Activated T-cell treated with anti-CD3 and anti-CD28 coated beads, Interleukin-2, amount 50 U/mL, for 48 hours (primary cell): ENCODE measurements around the gene BICD2.

ENCODE experiments used
- DNase-seq, 2 experiments: peaks; one replicate each; pipeline ENCODE4 v3.0.0-alpha.2; 2020

Gene BICD2

DNA sequence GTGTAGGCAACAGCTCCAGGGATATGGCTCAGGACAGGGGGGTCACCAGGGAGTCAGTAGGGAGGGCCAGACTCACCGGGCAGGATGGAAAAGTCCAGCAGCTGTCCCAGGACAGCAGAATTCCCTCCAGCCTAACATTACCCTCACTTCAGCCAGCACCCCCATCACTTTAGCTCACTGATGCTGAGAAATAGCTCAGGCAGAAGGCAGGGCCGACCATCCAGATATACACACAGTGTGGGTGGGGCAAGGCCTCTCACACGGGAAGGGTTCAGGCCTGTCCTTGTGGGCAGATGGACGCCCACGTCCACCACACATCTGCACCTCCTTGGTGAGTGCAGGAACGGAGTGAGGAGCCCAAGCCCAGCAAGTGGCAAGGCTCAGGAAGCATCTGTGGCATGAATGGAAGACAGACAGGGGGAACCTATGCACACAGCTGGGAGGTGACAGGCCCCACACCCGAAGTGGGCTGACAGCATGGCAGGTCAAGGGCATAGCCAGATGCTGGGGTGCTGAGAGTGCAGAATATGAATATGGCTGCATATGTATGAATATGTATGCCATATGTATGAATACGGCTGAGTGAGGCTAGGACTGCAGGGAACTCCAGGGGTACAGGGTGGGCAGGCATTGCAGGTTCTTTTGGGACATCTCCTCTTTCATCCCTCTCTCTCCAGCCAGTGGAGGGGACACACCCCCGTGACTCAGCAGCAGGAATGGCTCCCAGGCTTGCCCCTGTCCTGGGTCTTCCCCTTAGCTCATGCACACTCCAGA is 17.0 kb downstream of the BICD2 start:
- DNase-seq = no peak

DNA sequence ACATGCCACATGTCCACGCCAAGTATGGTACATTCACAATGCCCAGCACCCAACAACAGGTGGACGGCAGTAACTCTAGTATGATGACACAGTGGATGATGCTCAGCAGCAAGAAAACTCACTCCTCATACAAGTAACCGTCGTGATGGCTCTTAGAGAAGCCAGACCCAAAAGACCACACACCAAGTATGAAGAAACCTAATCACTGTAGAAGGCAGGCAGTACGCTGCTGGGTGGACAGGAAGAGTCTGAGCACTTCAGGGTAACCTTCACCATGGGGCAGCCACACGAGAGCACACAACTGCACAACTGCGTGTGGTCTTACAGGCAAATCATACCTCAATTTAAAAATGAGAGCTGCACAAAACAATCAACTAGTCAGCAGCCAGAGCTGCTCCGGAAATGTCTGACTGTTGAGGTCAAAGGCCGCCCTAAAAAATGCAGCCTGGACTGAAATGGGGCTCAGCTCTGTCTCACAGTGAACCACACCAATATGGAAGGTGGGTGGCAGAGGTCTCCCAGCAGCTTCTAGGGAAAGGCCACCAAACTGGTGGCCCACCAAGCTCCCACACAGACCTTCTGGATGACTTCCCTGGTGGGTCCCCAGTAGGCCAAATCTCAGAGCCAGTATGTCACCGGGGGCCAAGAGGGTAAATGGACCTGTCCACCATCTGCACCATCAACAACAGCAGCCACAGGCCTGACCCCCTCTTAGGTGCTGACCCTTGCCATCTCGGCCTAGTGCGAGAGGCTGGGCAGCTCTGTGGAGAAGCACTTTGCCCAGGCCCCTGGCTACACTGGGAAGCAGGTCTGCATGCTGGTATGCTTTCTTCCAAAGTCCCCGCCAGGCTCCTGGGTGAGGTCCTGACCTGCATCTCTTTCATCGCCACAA is 17.8 kb downstream of the BICD2 start:
- no peak for DNase-seq

DNA sequence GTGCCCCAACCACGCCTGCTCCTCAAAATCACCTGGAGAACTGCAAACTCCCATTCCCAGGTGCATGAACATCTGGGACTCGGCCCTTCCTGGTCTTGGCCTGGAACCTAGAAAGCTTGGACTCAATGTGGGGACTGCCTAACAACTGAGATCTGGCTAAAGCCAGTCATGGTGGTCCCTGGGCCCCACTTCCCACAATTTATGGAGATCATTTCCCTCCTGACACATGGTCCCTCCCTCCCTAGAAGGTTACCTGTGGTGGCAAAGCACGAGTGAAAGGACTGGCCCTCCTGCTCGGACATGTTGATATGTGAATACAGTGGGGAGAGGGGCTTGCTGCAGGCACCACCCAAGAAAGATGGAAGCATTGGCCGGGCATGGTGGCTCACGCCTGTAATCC is 18.8 kb downstream of the BICD2 start:
- DNase-seq = no peak

DNA sequence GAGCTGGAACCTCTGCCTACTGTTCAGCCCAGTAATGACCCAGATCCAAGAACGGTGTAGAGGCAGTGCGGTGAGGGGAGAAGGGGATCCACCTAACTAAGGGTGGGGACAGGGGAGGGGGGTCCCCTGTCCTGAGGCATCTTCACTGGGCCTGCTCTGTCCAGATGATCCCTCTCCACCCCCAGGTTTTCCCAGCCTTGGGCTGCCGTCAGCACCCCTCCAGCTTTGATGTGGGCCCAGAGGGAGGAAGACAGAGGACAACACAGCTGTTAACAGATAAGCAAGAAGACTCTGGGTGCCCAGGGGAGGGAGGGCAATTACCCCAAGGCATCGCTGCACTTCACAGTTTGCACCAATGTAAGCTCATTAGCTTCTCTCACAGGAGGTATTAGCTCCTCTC is 19.3 kb downstream of the BICD2 start:
- DNase-seq = no peak

DNA sequence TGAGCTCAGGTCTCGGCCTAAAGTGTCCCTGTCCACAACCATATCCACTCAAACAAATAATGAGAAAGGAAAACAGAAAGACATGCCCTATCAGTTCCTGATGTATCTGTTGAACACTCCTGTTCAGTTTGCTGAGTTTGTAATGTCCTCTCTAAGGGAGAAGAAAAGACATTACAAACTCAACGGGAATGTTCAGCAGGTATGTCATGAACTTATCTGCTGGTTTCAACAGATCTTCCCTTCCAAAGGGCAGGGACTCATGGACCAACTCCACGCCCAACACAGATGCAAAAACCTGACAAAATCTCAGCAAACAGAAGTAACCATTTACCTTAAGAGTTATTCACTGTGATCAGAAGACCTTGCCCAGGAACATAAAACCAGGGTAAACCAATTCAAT is 23.7 kb downstream of the BICD2 start:
- DNase-seq = no peak

DNA sequence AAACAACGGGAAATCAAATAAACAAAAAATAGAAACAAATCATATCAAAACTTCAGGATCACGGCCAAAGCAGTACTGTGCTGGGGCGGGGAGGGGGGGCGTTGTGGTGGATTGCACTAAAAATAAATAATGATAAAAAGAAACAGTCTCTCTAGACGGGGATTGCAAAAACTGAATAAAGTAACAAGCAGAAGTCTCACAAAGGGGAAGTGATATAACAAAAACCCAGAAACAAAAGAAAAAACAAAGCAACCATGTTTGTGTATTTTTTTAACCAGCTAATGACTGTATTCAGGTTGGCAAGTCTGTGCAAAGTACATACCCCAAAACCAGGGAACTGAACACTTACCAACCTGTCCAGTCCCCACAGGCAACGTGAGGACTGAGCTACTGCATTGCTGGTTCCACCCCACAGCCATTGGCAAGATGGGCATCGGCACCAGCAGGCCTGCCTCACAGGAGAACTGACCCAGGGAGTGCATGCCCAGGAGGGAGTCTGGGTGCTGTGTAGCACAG is 24.1 kb downstream of the BICD2 start:
- DNase-seq = no peak

DNA sequence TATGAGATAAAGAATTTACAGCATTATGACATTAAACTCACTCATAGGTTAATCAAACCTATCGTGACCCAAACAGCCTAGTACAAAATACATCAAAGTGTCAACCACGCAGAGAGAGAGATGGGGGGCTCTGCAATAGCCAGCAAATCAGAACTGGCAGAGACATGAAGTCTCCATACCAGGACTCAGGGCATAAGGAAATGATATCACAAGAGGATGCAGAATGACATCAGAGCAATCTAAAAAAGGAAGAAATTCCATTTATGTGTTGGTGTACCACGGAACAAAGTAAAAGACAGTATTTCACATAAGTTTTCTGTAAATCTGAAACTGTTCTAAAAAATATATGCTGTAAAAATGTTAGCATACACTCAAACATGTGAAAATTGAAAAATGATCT is 24.6 kb downstream of the BICD2 start:
- DNase-seq = no peak

DNA sequence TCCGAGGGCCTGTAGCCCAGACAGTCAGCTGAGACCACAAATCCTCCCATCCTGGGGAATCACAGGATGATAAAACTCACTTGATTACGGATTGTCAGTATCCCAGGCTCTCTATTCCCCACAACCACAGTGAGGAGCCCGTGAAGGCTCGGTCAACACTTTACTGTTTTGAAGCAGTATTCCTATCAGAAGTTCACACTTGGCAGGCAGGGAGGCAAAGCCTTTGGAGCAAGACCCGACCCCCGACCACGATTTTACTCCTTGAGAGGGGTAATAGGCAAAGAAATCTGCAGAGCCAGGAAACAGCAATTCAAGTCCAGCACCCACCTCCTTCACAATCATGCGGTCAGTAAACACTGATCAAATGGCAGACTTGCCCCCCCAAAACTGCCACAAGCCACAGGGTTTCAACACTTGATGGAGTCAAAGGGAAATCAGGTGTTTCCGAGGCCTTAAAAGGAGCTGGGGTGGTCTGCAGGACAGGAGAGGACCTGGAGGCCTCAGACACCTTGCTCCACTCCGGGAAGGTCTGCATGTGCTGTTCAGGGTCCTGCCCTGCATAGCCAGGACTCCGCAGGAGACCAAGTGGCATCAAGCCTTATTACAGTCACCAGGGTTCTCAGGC is 25.2 kb downstream of the BICD2 start:
- DNase-seq = no peak

DNA sequence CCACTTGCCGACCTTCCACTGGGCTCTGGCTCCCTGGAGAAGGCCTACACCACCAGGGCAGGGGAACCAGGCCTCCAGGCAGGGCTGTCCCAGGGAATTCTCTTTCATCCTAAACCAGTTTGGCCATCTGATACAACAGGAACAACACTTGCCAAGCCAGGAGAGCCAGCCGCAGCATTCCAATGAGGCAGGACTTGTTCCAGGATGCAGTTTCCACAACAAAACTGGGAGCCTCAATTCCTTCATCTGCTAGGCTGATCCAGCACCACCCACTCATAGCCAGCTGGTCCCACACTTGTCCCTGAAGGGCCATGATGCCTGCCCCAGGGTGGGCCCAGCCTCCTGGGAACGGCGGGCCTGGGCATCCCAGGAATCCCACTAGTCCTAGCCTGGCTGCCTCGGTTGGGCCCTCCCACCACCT is 26.0 kb downstream of the BICD2 start:
- no peak for DNase-seq

DNA sequence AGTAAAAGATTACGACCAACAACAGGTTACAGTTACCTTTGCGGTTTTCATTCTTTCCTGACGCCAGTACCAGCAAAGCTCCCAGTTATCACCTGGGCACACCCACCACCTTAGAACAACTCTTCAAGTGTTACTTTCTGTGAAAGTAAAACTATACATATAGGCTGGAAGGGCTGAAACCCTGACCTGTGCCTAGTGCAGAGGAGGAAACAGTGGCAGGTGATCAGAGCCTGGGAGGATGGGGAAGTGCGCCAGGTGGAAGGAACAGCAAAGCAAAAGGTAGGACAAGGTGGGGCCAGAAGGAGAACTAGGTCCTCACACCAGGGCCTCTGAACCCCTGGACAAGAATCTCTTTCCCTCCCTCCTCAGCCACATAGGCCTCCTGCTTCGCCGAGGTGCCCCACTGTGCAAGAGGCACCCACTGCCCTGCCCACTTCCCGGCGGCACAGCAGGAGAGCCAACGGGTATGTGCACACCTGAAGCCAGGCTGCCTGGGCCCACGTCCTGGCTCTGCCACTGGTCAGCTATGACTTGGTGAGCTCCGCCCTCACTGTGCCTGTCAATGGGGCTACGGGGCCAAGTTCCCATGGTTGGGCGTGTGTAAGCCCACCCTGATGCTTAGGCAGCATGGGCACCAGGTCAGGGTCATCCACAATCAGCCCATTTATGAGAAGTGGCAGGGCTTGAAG is 26.9 kb downstream of the BICD2 start:
- DNase-seq = no peak

DNA sequence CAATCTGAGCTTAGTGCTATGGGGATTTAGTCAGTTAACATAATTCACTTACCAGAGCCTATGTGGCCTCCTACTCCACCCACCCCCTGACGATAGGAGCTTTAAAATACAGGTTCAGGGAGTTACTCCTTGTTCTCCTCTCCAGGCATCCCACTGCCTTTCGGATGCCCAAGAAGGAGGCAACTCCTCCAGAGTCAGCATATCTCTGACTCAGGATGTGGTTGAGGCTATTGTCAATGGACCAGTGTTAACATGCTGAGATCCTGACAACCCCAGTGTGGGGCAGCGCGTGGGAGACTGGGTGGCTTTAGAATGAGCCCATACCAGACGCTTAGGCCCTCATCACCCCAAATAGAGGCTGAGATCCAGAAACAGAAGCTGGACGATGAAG is 27.4 kb downstream of the BICD2 start:
- DNase-seq = no peak

DNA sequence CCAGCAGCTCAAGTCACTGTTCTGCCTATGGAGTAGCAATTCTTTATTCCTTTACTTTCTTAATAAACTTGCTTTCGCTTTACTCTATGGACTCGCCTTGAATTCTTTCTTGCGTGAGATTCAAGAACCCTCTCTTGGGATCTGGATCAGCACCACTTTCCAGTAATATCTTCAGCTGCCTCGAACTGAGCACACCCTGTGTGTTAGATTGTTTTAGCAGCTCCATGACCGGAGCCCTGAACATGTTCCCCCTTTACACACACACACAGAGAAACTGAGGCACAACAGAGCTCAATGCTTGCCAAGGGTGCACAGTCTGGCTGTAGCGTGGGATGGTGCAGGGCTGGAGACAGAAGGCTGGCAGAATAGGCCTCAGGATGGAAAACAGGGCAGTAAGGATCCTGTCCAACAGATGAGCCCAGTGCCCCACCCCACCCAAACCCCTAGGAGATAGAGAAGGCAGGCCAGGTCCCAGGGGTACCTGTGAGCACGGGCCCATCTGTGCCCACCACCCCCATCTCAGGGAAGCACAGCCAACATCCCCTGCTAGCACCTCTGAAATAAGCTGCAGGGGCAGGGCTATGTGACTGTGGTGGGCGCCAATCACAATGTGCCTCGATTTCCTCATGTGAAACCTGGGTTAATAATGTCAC is 27.9 kb downstream of the BICD2 start:
- no peak for DNase-seq

DNA sequence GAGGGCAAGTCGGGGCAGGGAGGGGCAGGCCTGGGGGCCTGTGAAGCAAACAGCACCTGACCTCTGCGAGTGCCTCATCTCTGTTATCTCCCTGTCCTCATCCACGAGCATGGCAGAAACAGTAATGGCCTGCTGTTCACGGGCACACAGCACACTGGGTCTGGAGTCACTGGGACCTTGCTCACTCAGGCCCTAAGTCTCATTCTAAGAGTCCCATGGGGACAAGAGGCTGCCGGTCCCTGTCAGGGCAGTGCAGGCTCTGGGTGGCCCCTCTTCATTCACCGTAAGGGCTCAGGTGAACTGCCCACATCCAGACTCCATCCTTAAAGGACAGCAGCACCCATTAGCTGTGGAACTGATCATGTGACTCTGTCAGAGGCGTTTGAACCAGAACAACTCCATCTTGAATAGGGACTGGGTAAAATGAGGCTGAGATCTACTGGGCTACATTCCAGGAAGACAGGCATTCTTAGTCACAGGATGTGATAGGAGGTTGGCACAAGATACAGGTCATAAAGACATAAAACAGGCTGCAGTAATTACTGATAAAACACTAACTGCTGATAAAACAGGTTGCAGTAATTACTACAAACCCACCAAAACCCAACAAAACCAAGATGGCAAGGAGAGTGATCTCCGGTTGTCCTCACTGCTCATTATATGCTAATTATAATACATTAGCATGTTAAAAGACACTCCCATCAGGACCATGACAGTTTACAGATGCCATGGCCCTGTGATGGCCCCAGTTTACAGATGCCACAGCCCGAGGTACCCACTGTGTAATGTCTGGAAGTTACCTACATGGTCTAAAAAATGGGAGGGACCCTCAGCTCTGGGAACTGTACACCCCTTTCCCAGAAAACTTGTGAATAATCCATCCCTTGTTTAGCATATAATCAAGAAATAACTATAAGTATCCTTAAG is 28.7 kb downstream of the BICD2 start:
- DNase-seq = no peak

DNA sequence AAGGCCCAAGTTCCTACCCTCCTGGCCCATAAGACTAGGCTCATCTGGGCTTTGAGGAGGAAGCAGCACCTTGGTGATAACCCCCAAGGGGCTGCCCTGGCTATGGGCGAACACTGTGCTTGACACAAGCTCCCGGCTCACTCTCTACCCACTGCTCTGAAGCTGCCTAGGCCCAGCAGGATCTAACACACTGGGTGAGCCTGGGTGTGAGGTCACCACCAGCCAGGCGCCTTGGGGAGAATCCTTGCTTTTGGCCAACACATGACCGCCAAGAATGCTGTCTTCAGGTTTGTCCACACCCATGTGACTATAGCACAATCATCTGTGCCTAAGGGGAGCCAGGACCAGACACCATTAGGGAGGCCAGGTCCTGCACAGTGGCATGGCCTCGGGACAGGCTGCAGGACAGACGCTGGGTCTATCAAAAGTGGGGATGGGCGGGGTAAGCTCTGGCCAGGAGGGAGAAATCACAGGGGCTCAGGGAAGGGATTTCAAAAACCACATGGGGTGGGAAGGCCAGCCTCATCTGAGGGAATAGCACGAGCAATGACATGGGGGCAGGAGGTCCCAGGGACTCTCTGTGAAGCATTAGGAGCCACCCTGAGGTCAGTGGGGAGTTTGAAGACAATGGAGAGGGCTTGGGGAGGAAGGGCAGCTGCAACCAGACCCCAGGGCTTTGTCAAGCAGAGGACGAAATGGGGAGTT is 29.6 kb downstream of the BICD2 start:
- no peak for DNase-seq

DNA sequence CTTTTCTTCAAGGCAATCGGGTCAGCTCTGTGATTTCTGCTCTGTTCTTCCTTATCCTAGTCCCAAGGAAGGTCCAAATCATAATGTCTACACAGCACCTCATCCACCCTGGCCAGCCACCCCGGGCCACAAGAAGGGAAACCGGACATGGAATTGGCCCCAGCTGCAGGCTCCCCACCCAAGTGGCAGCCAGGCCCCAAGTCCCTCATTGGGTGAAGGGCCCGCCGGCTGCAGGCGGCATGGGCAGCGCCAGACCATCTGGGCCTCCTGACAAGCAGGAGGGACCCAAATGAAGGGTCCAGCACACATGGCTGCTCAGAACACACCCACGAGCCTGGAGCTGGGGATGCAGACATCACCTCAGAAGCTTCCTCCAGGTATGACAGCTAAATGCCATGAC is 33.7 kb downstream of the BICD2 start:
- no peak for DNase-seq

DNA sequence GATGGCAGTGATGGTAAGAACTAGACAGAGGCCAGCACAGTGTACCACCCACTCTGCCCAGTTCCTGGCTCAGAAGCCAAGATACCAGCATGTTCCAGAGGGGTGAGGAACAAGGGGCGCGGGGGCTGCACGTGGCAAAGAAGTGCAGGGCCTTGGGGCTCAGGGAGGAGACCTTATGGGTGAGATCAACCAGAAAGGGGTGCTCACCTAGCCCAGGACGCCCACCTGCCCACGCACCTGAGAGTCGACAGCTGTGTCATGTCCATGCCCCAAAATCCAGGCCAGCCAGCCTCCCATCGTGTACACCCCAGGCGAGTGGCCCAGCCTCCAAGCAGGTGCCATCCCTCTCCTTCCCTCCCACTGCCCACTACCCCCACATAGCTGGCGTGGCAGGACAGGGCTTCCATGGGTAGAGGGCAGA is 34.9 kb downstream of the BICD2 start:
- no peak for DNase-seq

DNA sequence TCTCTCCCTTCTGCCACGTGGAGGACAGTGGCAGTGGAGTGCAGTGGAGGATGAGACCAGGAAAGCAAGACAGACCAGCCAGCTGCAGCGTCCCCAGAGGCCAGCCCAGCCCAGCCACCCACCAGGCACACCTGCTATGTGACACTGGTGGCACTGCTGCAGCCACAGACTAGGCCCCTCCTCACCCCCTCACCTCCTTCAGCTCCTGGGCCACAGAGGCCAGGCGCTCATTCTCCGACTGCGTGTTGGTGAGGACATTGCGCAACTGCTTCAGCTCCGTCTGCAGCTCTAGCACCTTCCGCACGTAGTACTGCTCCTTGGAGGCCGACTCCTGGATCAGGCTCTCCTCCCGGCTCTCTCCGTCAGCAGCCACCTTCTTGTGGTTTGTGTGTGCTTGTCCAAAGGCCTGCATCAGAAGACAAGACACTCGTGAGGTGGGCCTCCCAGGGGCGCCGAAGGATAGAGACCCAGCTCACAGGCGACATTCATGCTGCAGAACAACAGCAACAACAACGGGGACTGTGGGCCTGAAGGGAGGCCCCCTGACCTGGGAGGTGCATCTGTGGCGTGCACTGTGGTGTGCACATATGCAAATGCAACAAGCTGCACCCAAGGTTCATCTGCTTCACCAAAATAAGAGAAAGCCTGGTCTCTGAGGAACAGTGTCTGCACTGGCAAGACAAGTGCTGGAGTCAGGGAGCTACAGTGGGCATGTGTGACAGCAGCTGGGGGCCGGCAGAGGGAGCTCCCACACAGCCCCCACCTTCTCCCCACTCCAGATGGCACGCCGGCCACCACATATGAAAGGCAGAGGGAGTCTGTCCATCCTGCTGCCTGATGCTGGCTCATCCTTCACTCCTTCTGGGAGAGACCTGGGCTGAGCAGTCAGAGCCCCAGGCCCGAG is 35.5 kb downstream of the BICD2 start:
- no peak for DNase-seq

DNA sequence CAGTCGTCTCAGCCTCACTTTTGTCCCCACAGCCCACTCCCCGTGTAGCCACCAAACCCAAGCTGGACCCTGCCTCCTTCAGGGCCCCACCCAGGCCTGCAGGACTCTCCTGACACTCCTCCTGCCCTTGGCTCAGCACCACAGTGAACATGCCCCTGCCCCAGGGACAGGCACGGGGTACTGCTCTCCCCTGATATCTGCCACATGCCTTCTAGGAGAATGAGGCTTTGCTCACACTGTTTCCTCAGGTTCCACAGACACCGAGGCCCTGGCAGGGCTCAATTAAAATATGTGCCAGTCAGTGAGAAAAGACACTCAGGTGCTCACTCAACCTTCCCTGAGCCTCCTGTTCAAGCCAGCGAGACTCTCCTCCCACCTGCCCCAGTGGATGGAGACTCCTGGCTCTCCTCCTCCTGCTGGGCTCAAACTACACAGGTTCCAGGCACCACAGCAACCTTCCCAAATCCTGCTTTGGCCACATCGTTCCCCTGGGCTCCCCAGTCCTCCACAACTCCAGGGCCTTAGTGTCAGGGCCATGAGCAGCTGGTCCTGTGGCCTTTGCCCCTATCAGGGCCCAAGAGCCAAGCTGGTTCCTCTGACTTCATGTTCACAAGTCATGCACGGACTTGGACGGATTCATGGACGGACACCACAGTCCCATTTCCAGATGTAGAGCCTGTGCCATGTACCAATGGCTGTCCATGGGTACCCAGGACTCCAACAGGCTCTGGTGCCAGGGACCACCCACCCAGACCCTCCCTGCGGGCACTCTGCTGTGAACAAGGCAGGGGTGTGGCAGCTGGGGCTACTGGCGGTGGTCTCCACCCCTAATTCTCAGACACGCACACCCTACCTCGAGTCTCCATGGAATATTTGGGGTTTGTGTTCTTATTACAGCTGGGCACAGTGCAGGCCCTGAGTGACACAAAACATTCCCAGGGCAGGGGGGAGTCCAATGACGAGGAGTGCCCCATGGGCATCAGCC is 36.6 kb downstream of the BICD2 start:
- DNase-seq = no peak
